Stimulated activated CD4-positive, alpha-beta T cell treated with anti-CD3 and anti-CD28 coated beads, Interleukin-4, amount 100 ng/mL, for 24 hours (primary cell): ENCODE data around the gene PCDHGB4.
"Not testable (repeated sequence)": the region's sequence is repeated elsewhere in the genome, so short reads cannot be mapped to it uniquely, and the experiment has no call there.

Experiments used
- DNase-seq: peaks from one replicate; pipeline ENCODE4 v3.0.0-alpha.2; 2020

Gene PCDHGB4

DNA sequence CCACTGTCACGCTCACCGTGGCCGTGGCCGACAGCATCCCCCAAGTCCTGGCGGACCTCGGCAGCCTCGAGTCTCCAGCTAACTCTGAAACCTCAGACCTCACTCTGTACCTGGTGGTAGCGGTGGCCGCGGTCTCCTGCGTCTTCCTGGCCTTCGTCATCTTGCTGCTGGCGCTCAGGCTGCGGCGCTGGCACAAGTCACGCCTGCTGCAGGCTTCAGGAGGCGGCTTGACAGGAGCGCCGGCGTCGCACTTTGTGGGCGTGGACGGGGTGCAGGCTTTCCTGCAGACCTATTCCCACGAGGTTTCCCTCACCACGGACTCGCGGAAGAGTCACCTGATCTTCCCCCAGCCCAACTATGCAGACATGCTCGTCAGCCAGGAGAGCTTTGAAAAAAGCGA is 45.2 kb downstream of the PCDHGB4 start:
- not testable (repeated sequence) for DNase-seq

DNA sequence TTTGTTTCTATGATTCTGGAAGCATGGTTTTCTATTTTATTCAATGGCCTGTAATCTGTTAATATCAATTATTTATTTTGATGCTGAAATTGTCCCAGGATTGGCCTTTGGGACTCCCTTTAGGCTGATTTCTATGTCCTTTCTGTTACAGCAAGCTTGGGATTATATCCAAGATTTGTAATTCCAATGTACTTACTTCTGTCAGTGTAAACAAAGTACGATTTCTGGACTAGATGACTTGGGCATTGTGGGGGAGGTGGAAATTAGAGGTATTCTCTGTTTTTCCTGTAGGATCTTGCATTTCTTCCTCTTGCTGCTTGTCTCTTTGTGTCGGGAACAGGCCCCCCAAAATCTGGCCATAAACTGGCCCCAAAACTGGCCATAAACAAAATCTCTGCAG is 46.5 kb downstream of the PCDHGB4 start:
- DNase-seq = no peak

DNA sequence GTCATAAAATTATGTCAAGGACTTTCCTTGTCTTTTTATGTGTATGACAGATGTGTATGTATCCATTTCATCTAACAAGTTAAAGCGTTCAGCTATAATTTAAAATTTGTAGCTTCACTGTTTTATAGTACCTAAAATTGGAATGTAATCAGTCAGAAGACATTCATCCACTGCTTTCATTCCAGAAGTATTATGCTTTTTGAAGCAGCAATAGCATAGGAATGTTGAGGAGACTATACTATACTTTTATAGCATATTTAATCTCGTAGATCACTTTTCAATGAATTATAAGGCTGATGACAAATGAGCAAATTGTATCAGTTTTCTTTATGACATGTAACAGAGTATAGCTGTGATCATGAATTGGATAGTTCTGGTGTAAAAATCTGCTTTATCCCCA is 49.7 kb downstream of the PCDHGB4 start:
- DNase-seq = no peak

DNA sequence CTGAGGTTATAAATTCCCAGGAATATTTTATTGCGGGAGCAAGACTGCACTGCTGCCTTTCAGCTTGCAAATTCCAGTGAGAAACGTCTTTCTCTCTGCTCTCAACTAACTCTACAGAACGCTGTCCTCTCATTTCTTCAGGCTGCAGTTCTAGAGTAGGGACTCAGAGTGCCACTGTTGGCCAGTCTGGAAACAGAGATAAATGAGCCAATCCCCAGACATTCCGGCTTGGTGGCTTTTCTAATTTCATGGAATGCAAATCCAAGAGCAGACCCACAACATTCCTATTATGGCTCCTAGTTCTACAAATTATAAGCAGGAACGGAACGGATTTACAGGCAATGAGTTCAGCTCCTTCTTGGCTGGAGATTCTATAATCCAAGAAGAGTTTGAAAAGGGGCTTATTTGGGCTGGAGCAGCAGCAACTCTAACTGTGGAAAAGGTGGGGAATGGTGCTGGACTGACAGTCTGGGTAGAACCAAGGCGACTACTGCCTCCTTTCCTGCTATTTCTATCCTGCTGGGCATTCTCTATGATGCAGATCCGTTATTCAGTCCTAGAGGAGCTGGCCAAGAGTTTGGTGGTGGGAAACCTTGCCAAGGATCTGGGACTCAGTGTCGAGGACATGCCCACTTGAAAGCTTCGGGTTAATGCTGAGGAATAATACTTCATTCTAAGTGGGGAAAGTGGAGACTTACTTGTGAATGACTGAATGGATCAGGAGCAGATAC is 52.1 kb downstream of the PCDHGB4 start:
- no peak for DNase-seq
